Right lobe of liver (tissue), 6 donors: Measurements from ENCODE around the gene RPS6KA5. TPM values are rescaled to one million over a fixed set of nuclear protein-coding genes. Genes with fewer than 3 reads are reported as not detected.

Experiments used
- ATAC-seq, 4 donors: fragments of 200-7000 bp; cut with Tn5 transposase; one replicate each; pipeline ENCODE4 v1.9.1; 2020; ENCODE audit warnings: mild to moderate bottlenecking in 4 of 4, moderate library complexity in 4 of 4
- DNase-seq, 3 donors: peaks; one replicate each; pipeline ENCODE4 v3.0.0-alpha.2; 2020
- H3K27ac ChIP-seq, 3 donors: fragments of 200-600 bp; one replicate each; pipeline ENCODE4 v1.8.0; 2022
- H3K27me3 ChIP-seq, 2 donors: fragments of 200-600 bp; one replicate each; pipeline ENCODE4 v1.8.0; 2022
- H3K36me3 ChIP-seq, 4 donors: fragments of 200-600 bp; sonication (generic) in 1 of 4; one replicate each; pipeline versions ENCODE4 v1.5.1 to v1.8.0; 2017 to 2022; ENCODE audit warnings: control low read depth in 1 of 4
- H3K4me1 ChIP-seq, 4 donors: fragments of 200-600 bp; sonication (generic) in 1 of 4; one replicate each; pipeline versions ENCODE4 v1.5.1 to v1.8.0; 2017 to 2022; ENCODE audit warnings: control low read depth in 1 of 4
- H3K4me3 ChIP-seq, 3 donors: fragments of 200-600 bp; one replicate each; pipeline ENCODE4 v1.8.0; 2022
- H3K9me3 ChIP-seq, 4 donors: fragments of 200-600 bp; sonication (generic) in 1 of 4; one replicate each; pipeline versions ENCODE4 v1.5.1 to v1.8.0; 2017 to 2022; ENCODE audit warnings: control low read depth in 1 of 4
- POLR2A ChIP-seq: fragments of 450-650 bp; IDR thresholded peaks from one replicate; pipeline ENCODE4 v1.6.1; 2017; ENCODE audit warnings: antibody characterized with exemption, mild to moderate bottlenecking
- WGBS: methylation state at CpG from one replicate; pipeline ENCODE4 v1.1.6; 2018; ENCODE audit warnings: low coverage, low lambda C conversion rate; ENCODE audit not compliant: insufficient coverage; ENCODE audit errors: missing lambda C conversion rate; 5-methylcytosine and 5-hydroxymethylcytosine counted together
- intact Hi-C, 2 donors: fragments of 100-400 bp; cut with DNase I; formaldehyde crosslinking; loops; one replicate each; pipeline versions ENCODE4 v1.11.2 to v1.14.1; 2022
- total RNA-seq, 6 experiments: library from RNA; depleted of rRNA in 2 of 6; stranded (reverse); fragments of >200 nt in 2 of 6; fragmentation: NEBNext Ultra II Directional in 3 of 6; extraction: Animal tissue kit (Norgen Biotek cat#: 25700) in 3 of 6; gene quantifications; one replicate each; pipeline versions ENCODE4 v1.1.0 to v1.2.4, GENCODE V29; 2016 to 2023
- TF ChIP-seq, protein P1 (sequence below), 4 donors: fragments of 200-600 bp in 3 of 4; fragments of 450-650 bp in 1 of 4; IDR thresholded peaks; one replicate each; pipeline versions ENCODE4 v1.5.1 to v1.8.0; 2016 to 2022; ENCODE audit warnings: antibody characterized with exemption in 4 of 4, mild to moderate bottlenecking in 2 of 4
- donor health status: DM: no; HTN: yes; CAD: no.
- donor health status: DM: no; HTN: no; CAD: no.
- donor health status: DM: no; HTN: no; CAD: no.
- donor health status: DM: no; HTN: yes; CAD: no.
- donor health status: DM: no; HTN: yes; CAD: no.

The RPS6KA5 gene
- total RNA-seq, 6 experiments from 2014 or later = 0.31 to 3.5 (median 1.7) TPM

GRCh38 chr14:91021115-91021514 is 39.3 kb downstream of the RPS6KA5 start:
- H3K9me3 ChIP-seq = no peaks in the 10 kb centered on the region
- intact Hi-C loops = no loop called here
- no peak overlapping the region for H3K4me3 ChIP-seq
- H3K4me1 ChIP-seq = no peaks in the 10 kb centered on the region
- TF ChIP-seq POLR2A = no peak
- TF ChIP-seq, protein P1, sequence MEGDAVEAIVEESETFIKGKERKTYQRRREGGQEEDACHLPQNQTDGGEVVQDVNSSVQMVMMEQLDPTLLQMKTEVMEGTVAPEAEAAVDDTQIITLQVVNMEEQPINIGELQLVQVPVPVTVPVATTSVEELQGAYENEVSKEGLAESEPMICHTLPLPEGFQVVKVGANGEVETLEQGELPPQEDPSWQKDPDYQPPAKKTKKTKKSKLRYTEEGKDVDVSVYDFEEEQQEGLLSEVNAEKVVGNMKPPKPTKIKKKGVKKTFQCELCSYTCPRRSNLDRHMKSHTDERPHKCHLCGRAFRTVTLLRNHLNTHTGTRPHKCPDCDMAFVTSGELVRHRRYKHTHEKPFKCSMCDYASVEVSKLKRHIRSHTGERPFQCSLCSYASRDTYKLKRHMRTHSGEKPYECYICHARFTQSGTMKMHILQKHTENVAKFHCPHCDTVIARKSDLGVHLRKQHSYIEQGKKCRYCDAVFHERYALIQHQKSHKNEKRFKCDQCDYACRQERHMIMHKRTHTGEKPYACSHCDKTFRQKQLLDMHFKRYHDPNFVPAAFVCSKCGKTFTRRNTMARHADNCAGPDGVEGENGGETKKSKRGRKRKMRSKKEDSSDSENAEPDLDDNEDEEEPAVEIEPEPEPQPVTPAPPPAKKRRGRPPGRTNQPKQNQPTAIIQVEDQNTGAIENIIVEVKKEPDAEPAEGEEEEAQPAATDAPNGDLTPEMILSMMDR (IDR thresholded peaks at IDR 0.05) = no peak
- no peaks in the 10 kb centered on the region for H3K27me3 ChIP-seq
- 90% methylated on average over 3 of the region's 3 CpGs for WGBS
- DNase-seq = no peak
- ATAC-seq = no peak
- no peaks in the 10 kb centered on the region for H3K36me3 ChIP-seq
- H3K27ac ChIP-seq = no peak overlapping the region

DNA sequence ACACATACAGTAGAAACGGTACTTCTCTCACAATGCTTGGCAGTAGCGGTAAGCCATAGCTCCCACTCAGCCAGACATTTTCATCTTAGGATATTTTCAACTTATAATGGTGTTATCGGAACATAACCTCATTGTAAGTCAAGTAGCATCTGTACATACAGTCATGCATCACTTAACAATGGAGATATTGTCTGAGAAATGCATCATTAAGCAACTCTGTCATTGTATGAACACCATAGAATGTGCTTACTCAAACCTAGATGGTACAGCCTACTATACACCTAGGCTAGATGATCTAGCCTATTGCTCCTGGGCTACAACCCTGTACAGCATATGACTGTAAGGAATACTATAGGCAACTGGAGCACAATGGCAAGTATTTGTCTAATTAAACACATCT is 40.8 kb downstream of the RPS6KA5 start:
- H3K36me3 ChIP-seq = no peaks in the 10 kb centered on the region
- no peaks in the 10 kb centered on the region for H3K4me1 ChIP-seq
- TF ChIP-seq, protein P1 (IDR thresholded peaks at IDR 0.05) = no peak
- TF ChIP-seq POLR2A = no peak
- H3K27me3 ChIP-seq = no peaks in the 10 kb centered on the region
- WGBS = 94% methylated on average over 3 of the region's 3 CpGs
- no peak overlapping the region for H3K27ac ChIP-seq
- H3K9me3 ChIP-seq = no peaks in the 10 kb centered on the region
- DNase-seq = no peak
- ATAC-seq = no peak
- H3K4me3 ChIP-seq = no peak overlapping the region
- intact Hi-C loops = no loop called here

DNA sequence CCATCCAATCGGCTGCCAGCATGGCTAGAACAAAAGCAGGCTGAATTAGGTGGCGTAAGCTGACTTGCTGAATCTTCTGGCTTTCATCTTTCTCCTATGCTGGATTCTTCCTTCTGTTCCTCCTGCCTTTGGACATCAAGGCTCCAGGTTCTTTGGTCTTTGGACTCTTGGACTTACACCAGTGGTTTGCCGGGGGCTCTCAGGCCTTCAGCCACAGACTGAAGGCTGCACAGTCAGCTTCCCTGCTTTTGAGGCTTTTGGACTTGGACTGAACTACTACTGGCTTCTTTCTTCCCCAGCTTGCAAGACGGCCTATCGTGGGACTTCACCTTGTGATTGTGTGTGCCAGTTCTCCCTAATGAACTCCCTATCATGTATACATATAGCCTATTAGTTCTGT is 42.0 kb downstream of the RPS6KA5 start:
- 80% methylated on average over 4 of the region's 5 CpGs for WGBS
- Histone ChIP-seq H3K27ac (no peak overlapping the region), H3K36me3 (no peaks in the 10 kb centered on the region), H3K4me3 (no peak overlapping the region), H3K4me1 (no peaks in the 10 kb centered on the region), H3K9me3 (no peaks in the 10 kb centered on the region), H3K27me3 (no peaks in the 10 kb centered on the region)
- ATAC-seq (no peak), DNase-seq (no peak)
- intact Hi-C loops = no loop called here
- TF ChIP-seq POLR2A = no peak
- TF ChIP-seq, protein P1 (IDR thresholded peaks at IDR 0.05) = no peak

GRCh38 chr14:91016800-91017410 is 43.5 kb downstream of the RPS6KA5 start:
- H3K4me3 ChIP-seq = no peak overlapping the region
- ATAC-seq (no peak), DNase-seq (no peak)
- no peaks in the 10 kb centered on the region for H3K4me1 ChIP-seq
- intact Hi-C loops = no loop called here
- no peaks in the 10 kb centered on the region for H3K9me3 ChIP-seq
- H3K27me3 ChIP-seq = no peaks in the 10 kb centered on the region
- TF ChIP-seq, protein P1 (IDR thresholded peaks at IDR 0.05) = no peak
- no peak for TF ChIP-seq POLR2A
- WGBS = 100% methylated on average over 1 of the region's 3 CpGs
- no peak overlapping the region for H3K27ac ChIP-seq
- H3K36me3 ChIP-seq = no peaks in the 10 kb centered on the region
